HL-60/S4 (cell line): ENCODE data around the gene ERCC6L.

Experiments
- in situ Hi-C: fragments of 300-500 bp; cut with MboI; formaldehyde crosslinking; loops from 2 replicates; pipeline ENCODE4 v1.14.3; 2022; ENCODE audit warnings: low sequenced_read_pairs

Gene ERCC6L

GRCh38 chrX:72238721-72239475 is at the start of gene ERCC6L:
Gene ERCC6L, minus strand, starts transcription at chrX:72239027. Its CDS starts 116 bp downstream, at chrX:72238911.
- in situ Hi-C loops = no loop called here

- in situ Hi-C loops = loop anchor here (25.0 kb wide), 1 partner anchor 255 kb away; no protein-coding TSS in a partner anchor
Measured at GRCh38 chrX:72282302-72282701, 43.5 kb upstream of the ERCC6L start.

- in situ Hi-C loops = loop anchor here (25.0 kb wide), 1 partner anchor 257 kb away; no protein-coding TSS in a partner anchor
Measured at GRCh38 chrX:72280321-72280845, 41.6 kb upstream of the ERCC6L start.

- in situ Hi-C loops = loop anchor here (25.0 kb wide), 1 partner anchor 261 kb away; no protein-coding TSS in a partner anchor
Measured at GRCh38 chrX:72276478-72276953, 37.7 kb upstream of the ERCC6L start.

GRCh38 chrX:72274526-72274925 is 35.7 kb upstream of the ERCC6L start:
- in situ Hi-C loops = no loop called here

- in situ Hi-C loops = no loop called here
Measured at GRCh38 chrX:72273718-72274117, 34.9 kb upstream of the ERCC6L start.

- in situ Hi-C loops = no loop called here
Measured at GRCh38 chrX:72272868-72273267, 34.0 kb upstream of the ERCC6L start.

GRCh38 chrX:72271812-72272211 is 33.0 kb upstream of the ERCC6L start:
- in situ Hi-C loops = no loop called here

GRCh38 chrX:72271091-72271788 is 32.4 kb upstream of the ERCC6L start:
- in situ Hi-C loops = no loop called here

GRCh38 chrX:72270316-72270866 is 31.6 kb upstream of the ERCC6L start:
- in situ Hi-C loops = no loop called here

- in situ Hi-C loops = no loop called here
Measured at GRCh38 chrX:72269671-72270251, 30.9 kb upstream of the ERCC6L start.

- in situ Hi-C loops = no loop called here
Measured at GRCh38 chrX:72268597-72269365, 30.0 kb upstream of the ERCC6L start.

GRCh38 chrX:72265263-72265662 is 26.4 kb upstream of the ERCC6L start:
- in situ Hi-C loops = no loop called here

- in situ Hi-C loops = no loop called here
Measured at GRCh38 chrX:72262077-72262476, 23.2 kb upstream of the ERCC6L start.

GRCh38 chrX:72260448-72260847 is 21.6 kb upstream of the ERCC6L start:
- in situ Hi-C loops = no loop called here

- in situ Hi-C loops = no loop called here
Measured at GRCh38 chrX:72258174-72258573, 19.3 kb upstream of the ERCC6L start.

- in situ Hi-C loops = no loop called here
Measured at GRCh38 chrX:72255864-72256263, 17.0 kb upstream of the ERCC6L start.

GRCh38 chrX:72255445-72255844 is 16.6 kb upstream of the ERCC6L start:
- in situ Hi-C loops = no loop called here

- in situ Hi-C loops = no loop called here
Measured at GRCh38 chrX:72254816-72255215, 16.0 kb upstream of the ERCC6L start.

GRCh38 chrX:72253686-72254085 is 14.9 kb upstream of the ERCC6L start:
- in situ Hi-C loops = no loop called here
